SK-N-SH treated with all-trans-retinoic acid at 6 μM for 48 hours (cell line): Measurements from ENCODE around the gene CAGE1.
"Not testable (repeated sequence)": the region's sequence is repeated elsewhere in the genome, so short reads cannot be mapped to it uniquely, and the experiment has no call there.

Experiments used
- BACH2 ChIP-seq: fragments of 250-450 bp; sonication (Bioruptor Pico); IDR thresholded peaks from 2 replicates; pipeline ENCODE4 v1.9.0; 2021; ENCODE audit warnings: mild to moderate bottlenecking, borderline replicate concordance
- CREB5 ChIP-seq: fragments of 250-450 bp; sonication (Bioruptor Pico); IDR thresholded peaks from 2 replicates; pipeline ENCODE4 v1.5.1; 2020; ENCODE audit warnings: low read depth, mild to moderate bottlenecking, moderate library complexity
- ESRRG ChIP-seq: fragments of 250-450 bp; sonication (Bioruptor Pico); IDR thresholded peaks from 2 replicates; pipeline ENCODE4 v1.6.1; 2021; ENCODE audit warnings: mild to moderate bottlenecking
- ISL1 ChIP-seq: fragments of 250-450 bp; sonication (Bioruptor Pico); IDR thresholded peaks from 2 replicates; pipeline ENCODE4 v2.1.2; 2022; ENCODE audit warnings: mild to moderate bottlenecking, moderate library complexity
- OSR1 ChIP-seq: fragments of 250-450 bp; sonication (Bioruptor Pico); IDR thresholded peaks from 2 replicates; pipeline ENCODE4 v1.8.0; 2022; ENCODE audit warnings: moderate library complexity, mild to moderate bottlenecking, inconsistent platforms
- PATZ1 ChIP-seq: fragments of 250-450 bp; sonication (Bioruptor Pico); IDR thresholded peaks from 2 replicates; pipeline ENCODE4 v1.8.0; 2020; ENCODE audit warnings: mild to moderate bottlenecking, moderate library complexity, borderline replicate concordance
- PPARA ChIP-seq: fragments of 250-450 bp; sonication (Bioruptor Pico); IDR thresholded peaks from 2 replicates; pipeline ENCODE4 v1.5.0; 2020; ENCODE audit warnings: mild to moderate bottlenecking, borderline replicate concordance
- RARB ChIP-seq: fragments of 250-450 bp; sonication (Bioruptor Pico); IDR thresholded peaks from 2 replicates; pipeline ENCODE4 v1.8.0; 2021; ENCODE audit warnings: mild to moderate bottlenecking, moderate library complexity
- TOX ChIP-seq: fragments of 250-450 bp; sonication (Bioruptor Pico); IDR thresholded peaks from 2 replicates; pipeline ENCODE4 v1.8.0; 2021; ENCODE audit warnings: mild to moderate bottlenecking, moderate library complexity, borderline replicate concordance
- ZFP30 ChIP-seq: fragments of 450-650 bp; formaldehyde crosslinking; IDR thresholded peaks from 2 replicates; pipeline ENCODE4 v1.5.0; 2022; ENCODE audit warnings: mild to moderate bottlenecking, moderate library complexity
- ZNF565 ChIP-seq: fragments of 450-650 bp; formaldehyde crosslinking; conservative IDR thresholded peaks from 2 replicates; pipeline ENCODE4 v1.5.0; 2020; ENCODE audit warnings: low read depth, mild to moderate bottlenecking, moderate library complexity
- ZNF70 ChIP-seq: fragments of 450-650 bp; formaldehyde crosslinking; IDR thresholded peaks from 2 replicates; pipeline ENCODE4 v1.5.0; 2020; ENCODE audit warnings: mild to moderate bottlenecking, moderate library complexity

GRCh38 chr6:7319406-7319805, 70.1 kb downstream of the CAGE1 start:
- not testable (repeated sequence) for TF ChIP-seq ESRRG (CRISPR knock-in tag); ISL1 (CRISPR knock-in tag); BACH2; ZNF565 (CRISPR knock-in tag); ZFP30 (CRISPR knock-in tag); PPARA (CRISPR knock-in tag); ZNF70 (CRISPR knock-in tag); PATZ1 (CRISPR knock-in tag); OSR1 (CRISPR knock-in tag); RARB (CRISPR knock-in tag); TOX (CRISPR knock-in tag); CREB5 (CRISPR knock-in tag)
